Fibroblast of mammary gland (primary cell): Measurements from ENCODE around the gene SIT1.

Source experiments
- DNase-seq: peaks from one replicate; pipeline ENCODE4 v3.0.0-alpha.2; 2010; ENCODE audit warnings: low read depth
- H3K4me3 ChIP-seq: 2 replicates; pipeline ENCODE4 v1.5.1; 2011; ENCODE audit warnings: low read depth, mild to moderate bottlenecking, low read length, moderate library complexity; ENCODE audit not compliant: control insufficient read depth
- CTCF ChIP-seq: conservative IDR thresholded peaks from 2 replicates; pipeline ENCODE4 v1.5.1; 2011; ENCODE audit warnings: low read depth, low read length, inconsistent platforms; ENCODE audit not compliant: control insufficient read depth, insufficient read depth

The SIT1 gene

GRCh38 chr9:35604578-35605350, 46.0 kb downstream of the SIT1 start, which contains the start of gene TESK1:
TESK1 (plus strand) TSS chr9:35605262; CDS start chr9:35605620, 358 bp downstream.
- H3K4me3 ChIP-seq = peak within 1 kb of the TSS; percentile 78
- no peak for TF ChIP-seq CTCF
- DNase-seq = peak; percentile 36

GRCh38 chr9:35603986-35604577, 46.6 kb downstream of the SIT1 start:
- TF ChIP-seq CTCF = peak; percentile 75
- DNase-seq = peak; percentile 99
- H3K4me3 ChIP-seq = peak overlapping the region; percentile 78

- H3K4me3 ChIP-seq = peak overlapping the region; percentile 55
- peak; percentile 91 for DNase-seq
- no peak for TF ChIP-seq CTCF
Observed at GRCh38 chr9:35603506-35603985, 47.2 kb downstream of the SIT1 start.

GRCh38 chr9:35599763-35600604, 50.7 kb downstream of the SIT1 start:
- no peak overlapping the region for H3K4me3 ChIP-seq
- peak; percentile 17 for TF ChIP-seq CTCF
- DNase-seq = no peak
